HepG2 (cell line): Measurements from ENCODE around the gene IL17C. TPM values are rescaled to one million over a fixed set of nuclear protein-coding genes. Genes with fewer than 3 reads are reported as not detected.

ENCODE experiments used
- ATF7 ChIP-seq, 2 experiments: fragments of 450-650 bp in 1 of 2; sonication (generic) in 1 of 2; formaldehyde crosslinking in 1 of 2; IDR thresholded peaks; 2 replicates each; pipeline versions ENCODE4 v1.4.0 to v1.6.1; 2016 to 2020; ENCODE audit warnings: antibody characterized with exemption in 1 of 2, mild to moderate bottlenecking in 1 of 2, missing genetic modification reagents in 1 of 2
- BCL3 ChIP-seq: sonication (generic); formaldehyde crosslinking; IDR thresholded peaks from 2 replicates; pipeline ENCODE4 v1.5.1; 2020; ENCODE audit warnings: mild to moderate bottlenecking, missing genetic modification reagents, moderate library complexity
- BCLAF1 ChIP-seq: fragments of 450-650 bp; IDR thresholded peaks from 2 replicates; pipeline ENCODE4 v1.6.1; 2017; ENCODE audit warnings: mild to moderate bottlenecking
- CTCF ChIP-seq: sonication (generic); formaldehyde crosslinking; IDR thresholded peaks from 2 replicates; pipeline ENCODE4 v1.5.0; 2020; ENCODE audit warnings: mild to moderate bottlenecking, missing genetic modification reagents, moderate library complexity
- FOXA3 ChIP-seq: IDR thresholded peaks from 2 replicates; pipeline ENCODE4 v1.6.1; 2016; ENCODE audit warnings: missing genetic modification reagents, missing compliant biosample characterization
- JUND ChIP-seq: sonication (generic); formaldehyde crosslinking; IDR thresholded peaks from 2 replicates; pipeline ENCODE4 v1.8.0; 2022; ENCODE audit warnings: mild to moderate bottlenecking, missing genetic modification reagents
- NRL ChIP-seq: sonication (generic); formaldehyde crosslinking; IDR thresholded peaks from 2 replicates; pipeline ENCODE4 v1.5.0; 2020; ENCODE audit warnings: missing genetic modification reagents, mild to moderate bottlenecking, moderate library complexity, borderline replicate concordance
- PLSCR1 ChIP-seq: sonication (generic); formaldehyde crosslinking; IDR thresholded peaks from 2 replicates; pipeline ENCODE4 v1.5.0; 2020; ENCODE audit warnings: missing genetic modification reagents, mild to moderate bottlenecking, borderline replicate concordance
- POGK ChIP-seq: sonication (generic); formaldehyde crosslinking; conservative IDR thresholded peaks from 2 replicates; pipeline ENCODE4 v1.8.0; 2022; ENCODE audit warnings: mild to moderate bottlenecking, moderate library complexity, missing genetic modification reagents
- POLR2AphosphoS5 ChIP-seq: IDR thresholded peaks from 2 replicates; pipeline ENCODE4 v1.6.1; 2012; ENCODE audit warnings: low read depth, low read length
- RARG ChIP-seq: sonication (generic); formaldehyde crosslinking; IDR thresholded peaks from 2 replicates; pipeline ENCODE4 v1.4.0; 2020; ENCODE audit warnings: low read depth, mild to moderate bottlenecking, missing genetic modification reagents
- RBFOX2 ChIP-seq: fragments of 200-400 bp; formaldehyde crosslinking; IDR thresholded peaks from 2 replicates; pipeline ENCODE4 v1.6.1; 2017; ENCODE audit warnings: low read depth, mild to moderate bottlenecking, low read length
- SIX4 ChIP-seq: sonication (generic); formaldehyde crosslinking; IDR thresholded peaks from 2 replicates; pipeline ENCODE4 v1.4.0; 2020; ENCODE audit warnings: missing genetic modification reagents
- SNAPC2 ChIP-seq: sonication (generic); formaldehyde crosslinking; IDR thresholded peaks from 2 replicates; pipeline ENCODE4 v1.8.1; 2022; ENCODE audit warnings: mild to moderate bottlenecking, missing genetic modification reagents
- TBL1XR1 ChIP-seq: fragments of 150-350 bp; IDR thresholded peaks from 2 replicates; pipeline ENCODE4 v1.6.1; 2014; ENCODE audit warnings: borderline replicate concordance, low read length; ENCODE audit not compliant: partially characterized antibody
- ZNF256 ChIP-seq: sonication (generic); formaldehyde crosslinking; conservative IDR thresholded peaks from 2 replicates; pipeline ENCODE4 v1.4.0; 2020; ENCODE audit warnings: missing genetic modification reagents
- ZNF629 ChIP-seq: sonication (generic); formaldehyde crosslinking; conservative IDR thresholded peaks from 2 replicates; pipeline ENCODE4 v1.5.0; 2020; ENCODE audit warnings: missing genetic modification reagents
- ZNF703 ChIP-seq: sonication (generic); formaldehyde crosslinking; IDR thresholded peaks from 2 replicates; pipeline ENCODE4 v1.5.1; 2020; ENCODE audit warnings: missing genetic modification reagents, mild to moderate bottlenecking, moderate library complexity, borderline replicate concordance
- ZNF766 ChIP-seq: sonication (generic); formaldehyde crosslinking; IDR thresholded peaks from 2 replicates; pipeline ENCODE4 v1.5.0; 2020; ENCODE audit warnings: missing genetic modification reagents, borderline replicate concordance
- polyA plus RNA-seq, 8 experiments: library from polyadenylated mRNA; depleted of rRNA in 3 of 8; stranded (reverse) in 7 of 8; unstranded in 1 of 8; fragments of >200 nt; fragmentation: Illumina TruSeq in 4 of 8; extraction: Trizol in 4 of 8; gene quantifications; 2 replicates each; pipeline versions ENCODE4 v1.2.1 to v1.2.3, GENCODE V29; 2011 to 2016; ENCODE audit warnings: low read depth in 4 of 8, missing spikeins in 1 of 8, mixed read lengths in 1 of 8; ENCODE audit not compliant: insufficient read depth in 1 of 8
- total RNA-seq, 5 experiments: library from RNA; depleted of rRNA; stranded (reverse); fragments of >200 nt; fragmentation: Illumina TruSeq; extraction: Trizol; gene quantifications; 2 replicates each; pipeline ENCODE4 v1.2.3, GENCODE V29; 2016; ENCODE audit warnings: low read depth in 1 of 5

IL17C gene
- total and polyA plus RNA-seq, 2 of the 13 experiments (the other 11 are each of a cell fraction or from before 2014, with no cell fraction given): not detected

- TF ChIP-seq ZNF629 (CRISPR knock-in tag) (no peak), FOXA3 (peak; percentile 56), TBL1XR1 (peak; percentile 19), RARG (CRISPR knock-in tag) (peak; percentile 24; the same call in 1 of the 2 replicates), PLSCR1 (CRISPR knock-in tag) (peak; percentile 52; the same call in 1 of the 2 replicates), NRL (no peak; the same call in 1 of the 2 replicates), BCL3 (CRISPR knock-in tag) (peak; percentile 97), JUND (CRISPR knock-in tag) (0 out of 2 replicates have a peak, but pooled peaks have one; percentile 21), POLR2AphosphoS5 (peak; percentile 88), ZNF703 (no peak; the same call in 1 of the 2 replicates), BCLAF1 (no peak), SNAPC2 (CRISPR knock-in tag) (peak; percentile 38), ZNF256 (CRISPR knock-in tag) (0 out of 2 replicates have a peak, but pooled peaks have one; percentile 26), CTCF (CRISPR knock-in tag) (peak; percentile 58), ZNF766 (CRISPR knock-in tag) (peak; percentile 85; the same call in 1 of the 2 replicates), ATF7 (IDR thresholded peaks at IDR 0.05) (no peak), ATF7 (CRISPR knock-in tag; IDR thresholded peaks at IDR 0.05) (peak; percentile 67; the same call in 1 of the 2 replicates), POGK (CRISPR knock-in tag) (peak; percentile 93), SIX4 (CRISPR knock-in tag) (peak; percentile 33; the same call in 1 of the 2 replicates), RBFOX2 (peak; percentile 97)
These were observed 24.7 kb downstream of the IL17C start, which contains the start of gene MVD (continued) for GRCh38 chr16:88662843-88663606.
